ENCODE results near the gene AP1S3. TPM values are rescaled to one million over a fixed set of nuclear protein-coding genes. Genes with fewer than 3 reads are reported as not detected.

The AP1S3 gene
- total RNA-seq, 1 experiment from 2014 or later = 2.3 TPM

DNA sequence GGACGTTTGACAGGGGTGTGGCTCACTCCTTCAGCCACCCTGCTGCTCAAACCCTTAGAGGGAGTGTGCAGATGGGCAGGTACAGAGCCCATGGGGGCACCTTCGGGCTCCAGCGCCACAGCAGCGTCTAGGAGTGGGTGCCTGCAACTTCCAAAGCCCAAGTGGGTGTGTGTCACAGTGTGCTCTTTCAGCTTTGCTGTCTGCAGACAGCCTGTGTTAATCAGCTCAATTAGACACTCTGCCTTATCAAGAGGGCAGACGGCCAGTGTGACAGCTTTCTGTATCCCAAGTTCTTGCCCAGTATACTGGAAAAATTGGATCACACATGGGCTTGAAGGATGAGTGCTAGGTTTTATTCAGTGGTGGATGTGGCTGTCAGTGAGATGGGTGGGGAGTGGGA is 96.7 kb downstream of the AP1S3 start:
- Histone ChIP-seq H3K4me2 (ENCODE audit: low read depth, low read length, poor library complexity, severe bottlenecking) (no peak overlapping the region), H3K4me3 (ENCODE audit: low read length) (no peak overlapping the region), H4K20me1 (ENCODE audit: insufficient read depth, low read depth, low read length) (no peaks in the 10 kb centered on the region), H3K9ac (ENCODE audit: low read length) (no peak overlapping the region), H3K36me3 (ENCODE audit: insufficient read depth, low read length) (no peaks in the 10 kb centered on the region), H3K9me2 (replicated peaks; ENCODE audit: insufficient read depth, low read length) (no peaks in the 10 kb centered on the region), H3K9me3 (ENCODE audit: low read length) (no peaks in the 10 kb centered on the region), H3K27ac (ENCODE audit: low read length) (no peak overlapping the region), H3K4me1 (ENCODE audit: low read length) (no peaks in the 10 kb centered on the region), H3K79me2 (ENCODE audit: low read length) (no peaks in the 10 kb centered on the region), H3K27me3 (ENCODE audit: low read length) (no peaks in the 10 kb centered on the region), H2AFZ (ENCODE audit: low read length) (no peak overlapping the region)
- no peak for DNase-seq

DNA sequence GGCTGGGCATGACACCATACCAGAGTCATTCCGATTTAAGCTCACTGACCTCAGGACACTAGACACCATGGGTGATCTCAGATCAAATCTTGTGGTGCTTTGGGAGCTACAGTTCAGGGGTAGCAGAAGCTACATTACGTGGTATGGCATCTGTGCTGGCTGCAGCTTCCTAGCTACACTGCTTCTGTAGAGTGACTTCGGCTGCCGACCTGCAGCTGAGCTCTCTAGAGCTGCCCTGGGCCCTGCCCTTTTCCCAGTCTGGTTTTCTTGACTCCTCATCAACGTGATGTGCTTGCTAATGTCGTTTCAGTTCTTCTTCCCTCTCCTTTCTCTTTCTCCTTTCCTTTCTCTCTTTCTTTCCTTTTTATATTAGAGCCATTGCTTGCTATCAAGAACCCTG is 100.2 kb downstream of the AP1S3 start:
- no peak overlapping the region for H3K27ac ChIP-seq (ENCODE audit: low read length)

DNA sequence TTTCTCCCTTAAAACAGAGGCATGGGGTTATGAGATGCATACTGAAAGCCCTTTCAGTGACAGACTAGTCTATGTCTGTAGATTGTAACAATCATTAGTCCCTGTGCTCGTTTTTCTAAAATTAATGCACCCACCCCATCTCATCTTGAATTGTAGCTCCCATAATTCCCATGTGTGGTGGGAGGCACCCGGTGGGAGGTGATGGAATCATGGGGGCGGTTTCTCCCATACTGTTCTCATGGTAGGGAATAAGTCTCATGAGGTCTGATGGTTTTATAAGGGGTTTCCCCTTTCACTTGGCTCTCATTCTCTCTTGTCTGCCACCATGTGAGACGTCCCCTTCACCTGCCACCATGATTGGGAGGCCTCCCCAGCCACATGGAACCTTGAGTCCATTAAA is 100.9 kb downstream of the AP1S3 start:
- Histone ChIP-seq H4K20me1 (ENCODE audit: insufficient read depth, low read depth, low read length) (no peaks in the 10 kb centered on the region), H3K9me2 (replicated peaks; ENCODE audit: insufficient read depth, low read length) (no peaks in the 10 kb centered on the region), H3K27me3 (ENCODE audit: low read length) (no peaks in the 10 kb centered on the region), H3K27ac (ENCODE audit: low read length) (no peak overlapping the region), H2AFZ (ENCODE audit: low read length) (no peak overlapping the region), H3K79me2 (ENCODE audit: low read length) (no peaks in the 10 kb centered on the region), H3K9me3 (ENCODE audit: low read length) (no peaks in the 10 kb centered on the region), H3K36me3 (ENCODE audit: insufficient read depth, low read length) (no peaks in the 10 kb centered on the region), H3K4me3 (ENCODE audit: low read length) (no peak overlapping the region), H3K4me2 (ENCODE audit: low read depth, low read length, poor library complexity, severe bottlenecking) (no peak overlapping the region), H3K9ac (ENCODE audit: low read length) (no peak overlapping the region), H3K4me1 (ENCODE audit: low read length) (no peaks in the 10 kb centered on the region)
- no peak for DNase-seq

More for the DNA sequence above, 100.2 kb downstream of the AP1S3 start:
- Histone ChIP-seq H3K4me1 (ENCODE audit: low read length) (no peaks in the 10 kb centered on the region), H3K4me3 (ENCODE audit: low read length) (no peak overlapping the region), H3K9ac (ENCODE audit: low read length) (no peak overlapping the region), H4K20me1 (ENCODE audit: insufficient read depth, low read depth, low read length) (no peaks in the 10 kb centered on the region), H3K36me3 (ENCODE audit: insufficient read depth, low read length) (no peaks in the 10 kb centered on the region), H3K79me2 (ENCODE audit: low read length) (no peaks in the 10 kb centered on the region), H3K9me3 (ENCODE audit: low read length) (no peaks in the 10 kb centered on the region), H2AFZ (ENCODE audit: low read length) (no peak overlapping the region), H3K27me3 (ENCODE audit: low read length) (no peaks in the 10 kb centered on the region), H3K9me2 (replicated peaks; ENCODE audit: insufficient read depth, low read length) (no peaks in the 10 kb centered on the region), H3K4me2 (ENCODE audit: low read depth, low read length, poor library complexity, severe bottlenecking) (no peak overlapping the region)
- no peak for DNase-seq

DNA sequence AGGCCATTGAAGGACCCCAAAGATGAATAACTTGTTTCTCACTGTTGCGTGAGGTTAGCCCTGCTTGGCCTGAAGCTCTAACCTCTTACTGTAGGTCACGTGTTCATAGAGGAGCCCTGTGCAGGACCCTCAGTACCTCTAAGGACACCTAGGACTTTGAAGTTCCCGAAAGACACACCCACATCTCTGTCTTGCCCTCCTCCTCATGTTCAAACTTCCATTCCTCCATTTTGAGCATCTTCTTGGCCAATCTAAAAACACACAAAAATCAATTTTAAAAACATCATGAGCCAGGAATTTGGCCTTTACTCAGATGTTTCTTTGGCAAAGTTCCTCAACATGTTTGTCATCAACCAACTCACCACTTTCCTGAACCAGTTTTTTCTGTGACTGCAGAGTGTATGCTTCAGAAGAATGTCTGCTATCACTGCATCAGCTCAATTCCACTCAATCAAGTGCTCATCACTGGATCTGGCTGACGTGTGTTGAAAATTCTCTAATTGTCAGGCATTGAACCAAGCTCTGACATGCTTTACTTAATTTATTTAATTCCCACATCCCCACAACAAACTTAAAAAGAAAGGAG is 101.6 kb downstream of the AP1S3 start:
- no peak overlapping the region for H2AFZ ChIP-seq (ENCODE audit: low read length)
- no peak overlapping the region for H3K4me3 ChIP-seq (ENCODE audit: low read length)
- H4K20me1 ChIP-seq (ENCODE audit: insufficient read depth, low read depth, low read length) = no peaks in the 10 kb centered on the region
- H3K9ac ChIP-seq (ENCODE audit: low read length) = no peak overlapping the region
- no peaks in the 10 kb centered on the region for H3K27me3 ChIP-seq (ENCODE audit: low read length)
- H3K79me2 ChIP-seq (ENCODE audit: low read length) = no peaks in the 10 kb centered on the region
- DNase-seq = no peak
- no peak overlapping the region for H3K27ac ChIP-seq (ENCODE audit: low read length)
- H3K4me2 ChIP-seq (ENCODE audit: low read depth, low read length, poor library complexity, severe bottlenecking) = no peak overlapping the region
- no peaks in the 10 kb centered on the region for H3K9me2 ChIP-seq (replicated peaks; ENCODE audit: insufficient read depth, low read length)
- no peaks in the 10 kb centered on the region for H3K4me1 ChIP-seq (ENCODE audit: low read length)
- no peaks in the 10 kb centered on the region for H3K36me3 ChIP-seq (ENCODE audit: insufficient read depth, low read length)
- no peaks in the 10 kb centered on the region for H3K9me3 ChIP-seq (ENCODE audit: low read length)

DNA sequence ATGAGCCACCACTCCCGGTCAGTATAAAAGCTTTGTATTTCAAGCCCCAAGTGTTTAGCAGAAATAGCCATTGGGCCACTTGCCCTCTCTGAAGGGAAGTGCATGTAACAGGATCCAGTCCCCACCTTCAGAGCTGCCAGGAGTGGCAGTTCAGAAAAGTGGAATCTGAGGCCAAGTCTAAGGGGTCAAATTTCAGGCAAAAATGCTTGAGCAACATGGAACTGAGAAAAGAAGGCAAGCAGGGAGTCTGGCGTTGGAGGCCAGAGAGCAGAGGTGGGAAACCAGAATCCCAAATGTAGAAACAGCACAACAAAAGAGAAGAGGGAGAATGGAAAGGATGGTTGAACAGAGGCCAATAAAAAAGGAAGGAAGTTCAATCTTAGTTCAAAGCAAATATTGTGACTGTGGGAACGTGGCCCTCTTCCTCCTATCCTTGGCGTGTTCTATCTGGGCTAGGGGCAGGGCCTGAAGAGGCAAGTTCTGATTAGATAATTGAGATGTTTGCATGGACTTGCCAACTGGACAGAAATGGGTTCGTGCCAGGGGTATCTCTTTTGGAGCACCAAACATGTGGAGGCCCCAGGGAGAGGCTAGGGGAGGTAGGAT is 102.2 kb downstream of the AP1S3 start:
- no peak overlapping the region for H3K27ac ChIP-seq (ENCODE audit: low read length)
- H3K4me2 ChIP-seq (ENCODE audit: low read depth, low read length, poor library complexity, severe bottlenecking) = no peak overlapping the region
- H3K79me2 ChIP-seq (ENCODE audit: low read length) = no peaks in the 10 kb centered on the region
- no peaks in the 10 kb centered on the region for H3K4me1 ChIP-seq (ENCODE audit: low read length)
- DNase-seq = no peak
- H2AFZ ChIP-seq (ENCODE audit: low read length) = no peak overlapping the region
- no peaks in the 10 kb centered on the region for H3K9me2 ChIP-seq (replicated peaks; ENCODE audit: insufficient read depth, low read length)
- no peaks in the 10 kb centered on the region for H3K36me3 ChIP-seq (ENCODE audit: insufficient read depth, low read length)
- no peaks in the 10 kb centered on the region for H3K9me3 ChIP-seq (ENCODE audit: low read length)
- H3K27me3 ChIP-seq (ENCODE audit: low read length) = no peaks in the 10 kb centered on the region
- H4K20me1 ChIP-seq (ENCODE audit: insufficient read depth, low read depth, low read length) = no peaks in the 10 kb centered on the region
- no peak overlapping the region for H3K4me3 ChIP-seq (ENCODE audit: low read length)
- no peak overlapping the region for H3K9ac ChIP-seq (ENCODE audit: low read length)

DNA sequence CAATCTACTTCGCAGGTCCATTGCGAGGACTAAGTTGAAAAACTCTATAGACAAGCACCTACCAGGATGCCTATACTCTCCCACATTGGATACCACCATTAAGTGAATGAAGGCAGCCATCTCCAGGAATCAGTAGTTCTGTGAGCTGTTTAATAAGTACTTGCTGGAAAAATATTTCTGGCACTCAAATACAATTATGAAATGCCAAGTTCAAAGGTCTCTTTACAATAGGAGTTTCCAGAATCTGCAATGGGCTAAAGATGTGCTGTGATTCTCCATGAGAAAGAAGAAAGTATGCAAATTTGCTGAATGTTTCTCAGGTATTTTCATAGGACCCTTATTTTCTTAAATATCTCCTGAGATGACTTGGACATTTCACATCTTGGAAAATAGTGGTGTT is 103.0 kb downstream of the AP1S3 start:
- H3K4me1 ChIP-seq (ENCODE audit: low read length) = no peaks in the 10 kb centered on the region
- no peaks in the 10 kb centered on the region for H3K36me3 ChIP-seq (ENCODE audit: insufficient read depth, low read length)
- no peak for DNase-seq

DNA sequence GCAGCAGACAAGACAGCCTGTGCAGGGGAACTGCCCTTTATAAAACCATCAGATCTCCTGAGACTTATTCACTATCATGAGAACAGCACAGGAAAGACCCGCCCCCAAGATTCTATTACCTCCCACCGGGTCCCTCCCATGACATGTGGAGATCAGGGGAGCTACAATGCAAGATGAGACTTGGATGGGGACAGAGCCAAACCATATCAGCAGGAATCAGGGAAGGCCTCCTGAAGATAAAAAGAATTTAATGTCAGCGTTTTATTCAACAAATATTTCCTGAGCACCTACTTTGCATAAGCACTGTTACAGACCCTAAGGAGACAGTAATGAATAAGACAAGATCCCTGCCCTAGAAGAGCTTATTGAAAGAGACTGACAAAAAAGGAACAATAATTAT is 105.0 kb downstream of the AP1S3 start:
- DNase-seq = no peak
- Histone ChIP-seq H3K9ac (ENCODE audit: low read length) (no peak overlapping the region), H3K36me3 (ENCODE audit: insufficient read depth, low read length) (no peaks in the 10 kb centered on the region), H3K27me3 (ENCODE audit: low read length) (no peaks in the 10 kb centered on the region), H3K4me3 (ENCODE audit: low read length) (no peak overlapping the region), H3K4me2 (ENCODE audit: low read depth, low read length, poor library complexity, severe bottlenecking) (no peak overlapping the region), H3K79me2 (ENCODE audit: low read length) (no peaks in the 10 kb centered on the region), H3K27ac (ENCODE audit: low read length) (no peak overlapping the region), H3K9me2 (replicated peaks; ENCODE audit: insufficient read depth, low read length) (no peaks in the 10 kb centered on the region), H3K4me1 (ENCODE audit: low read length) (no peaks in the 10 kb centered on the region), H3K9me3 (ENCODE audit: low read length) (no peaks in the 10 kb centered on the region), H2AFZ (ENCODE audit: low read length) (no peak overlapping the region), H4K20me1 (ENCODE audit: insufficient read depth, low read depth, low read length) (no peaks in the 10 kb centered on the region)

More for the DNA sequence above, 103.0 kb downstream of the AP1S3 start:
- Histone ChIP-seq H3K9ac (ENCODE audit: low read length) (no peak overlapping the region), H3K4me3 (ENCODE audit: low read length) (no peak overlapping the region), H2AFZ (ENCODE audit: low read length) (no peak overlapping the region), H3K27me3 (ENCODE audit: low read length) (no peaks in the 10 kb centered on the region), H3K79me2 (ENCODE audit: low read length) (no peaks in the 10 kb centered on the region), H3K4me2 (ENCODE audit: low read depth, low read length, poor library complexity, severe bottlenecking) (no peak overlapping the region), H3K9me3 (ENCODE audit: low read length) (no peaks in the 10 kb centered on the region), H3K9me2 (replicated peaks; ENCODE audit: insufficient read depth, low read length) (no peaks in the 10 kb centered on the region), H4K20me1 (ENCODE audit: insufficient read depth, low read depth, low read length) (no peaks in the 10 kb centered on the region), H3K27ac (ENCODE audit: low read length) (no peak overlapping the region)

DNA sequence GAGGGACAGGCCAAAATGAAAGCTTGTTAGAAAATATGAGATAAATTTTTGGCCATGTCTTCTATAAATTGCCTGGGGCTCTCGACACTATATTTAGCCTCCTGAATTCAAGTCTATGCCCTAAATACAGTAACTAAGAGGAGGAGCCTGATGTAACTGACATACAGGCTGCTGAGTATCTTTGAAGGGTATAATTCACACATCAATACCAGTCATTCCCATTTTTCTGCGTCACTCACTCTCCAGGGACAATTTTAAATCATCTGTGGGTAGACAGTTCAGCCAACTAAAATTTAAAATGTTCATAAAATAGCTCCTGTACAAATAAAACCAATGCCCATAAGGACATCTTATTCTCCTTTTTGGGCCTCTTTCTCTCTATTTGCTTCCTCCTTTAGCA is 105.9 kb downstream of the AP1S3 start:
- H3K79me2 ChIP-seq (ENCODE audit: low read length) = no peaks in the 10 kb centered on the region
- H2AFZ ChIP-seq (ENCODE audit: low read length) = no peak overlapping the region
- H3K27me3 ChIP-seq (ENCODE audit: low read length) = no peaks in the 10 kb centered on the region
- H3K4me2 ChIP-seq (ENCODE audit: low read depth, low read length, poor library complexity, severe bottlenecking) = no peak overlapping the region
- H3K27ac ChIP-seq (ENCODE audit: low read length) = no peak overlapping the region
- no peak overlapping the region for H3K9ac ChIP-seq (ENCODE audit: low read length)
- no peak for DNase-seq
- H3K4me1 ChIP-seq (ENCODE audit: low read length) = no peaks in the 10 kb centered on the region
- H3K4me3 ChIP-seq (ENCODE audit: low read length) = no peak overlapping the region
- H3K36me3 ChIP-seq (ENCODE audit: insufficient read depth, low read length) = no peaks in the 10 kb centered on the region
- H4K20me1 ChIP-seq (ENCODE audit: insufficient read depth, low read depth, low read length) = no peaks in the 10 kb centered on the region
- H3K9me2 ChIP-seq (replicated peaks; ENCODE audit: insufficient read depth, low read length) = no peaks in the 10 kb centered on the region
- no peaks in the 10 kb centered on the region for H3K9me3 ChIP-seq (ENCODE audit: low read length)
